AG08396 (cell line): Measurements from ENCODE around the gene MRPL39.

Experiments used
- DNase-seq: peaks from one replicate; pipeline ENCODE4 v3.0.0; 2012; ENCODE audit warnings: low spot score, mixed read lengths

MRPL39 gene

GRCh38 chr21:25614441-25614840 lies 7.2 kb upstream of the MRPL39 start:
- DNase-seq = no peak

- DNase-seq = peak; percentile 82
Measured at GRCh38 chr21:25608044-25608737, 910 bp upstream of the MRPL39 start.

GRCh38 chr21:25589887-25590286 lies 17.4 kb downstream of the MRPL39 start:
- DNase-seq = no peak

- DNase-seq = no peak
Measured at GRCh38 chr21:25586791-25587190, 20.5 kb downstream of the MRPL39 start.

- no peak for DNase-seq
Measured at GRCh38 chr21:25586326-25586725, 21.0 kb downstream of the MRPL39 start.

- no peak for DNase-seq
Measured at GRCh38 chr21:25584833-25585676, 22.2 kb downstream of the MRPL39 start.

- no peak for DNase-seq
Measured at GRCh38 chr21:25583370-25584130, 23.7 kb downstream of the MRPL39 start.

DNA sequence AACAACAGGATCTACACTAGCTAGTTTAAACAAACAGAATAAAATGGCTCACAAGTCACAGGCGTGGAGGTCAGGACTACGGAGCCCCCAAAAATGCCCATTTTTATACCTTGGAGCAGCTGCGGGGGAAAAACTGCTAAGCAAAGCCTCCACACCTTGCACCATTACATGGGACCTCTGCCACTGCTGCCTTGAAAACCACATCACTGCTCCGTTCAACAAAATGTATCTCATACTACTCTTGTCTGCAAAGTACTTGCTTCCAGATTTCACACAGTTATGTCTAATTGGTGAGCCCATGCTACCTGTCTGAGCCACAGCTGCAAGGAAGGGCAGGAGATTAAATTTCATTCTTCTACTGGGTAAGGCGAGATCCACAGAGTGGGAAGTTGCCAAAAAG lies 24.4 kb downstream of the MRPL39 start:
- DNase-seq = no peak

- no peak for DNase-seq
Measured at GRCh38 chr21:25582164-25582790, 25.0 kb downstream of the MRPL39 start.

GRCh38 chr21:25581582-25581981 lies 25.7 kb downstream of the MRPL39 start:
- no peak for DNase-seq

DNA sequence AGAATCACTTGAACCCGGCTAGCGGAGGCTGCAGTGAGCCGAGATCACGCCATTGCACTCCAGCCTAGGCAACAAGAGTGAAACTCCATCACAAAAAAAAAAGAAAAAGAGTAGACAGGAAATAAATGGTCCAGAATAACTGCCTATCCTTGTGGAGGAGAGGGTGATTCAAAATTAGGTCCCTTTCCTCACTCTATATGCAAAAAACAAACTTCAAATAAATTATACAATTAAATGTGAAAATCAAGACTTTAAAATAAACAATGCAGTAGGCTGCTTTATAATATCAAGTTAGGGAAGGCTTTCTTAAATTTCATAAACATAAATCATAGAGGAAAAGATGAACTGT lies 26.4 kb downstream of the MRPL39 start:
- no peak for DNase-seq

DNA sequence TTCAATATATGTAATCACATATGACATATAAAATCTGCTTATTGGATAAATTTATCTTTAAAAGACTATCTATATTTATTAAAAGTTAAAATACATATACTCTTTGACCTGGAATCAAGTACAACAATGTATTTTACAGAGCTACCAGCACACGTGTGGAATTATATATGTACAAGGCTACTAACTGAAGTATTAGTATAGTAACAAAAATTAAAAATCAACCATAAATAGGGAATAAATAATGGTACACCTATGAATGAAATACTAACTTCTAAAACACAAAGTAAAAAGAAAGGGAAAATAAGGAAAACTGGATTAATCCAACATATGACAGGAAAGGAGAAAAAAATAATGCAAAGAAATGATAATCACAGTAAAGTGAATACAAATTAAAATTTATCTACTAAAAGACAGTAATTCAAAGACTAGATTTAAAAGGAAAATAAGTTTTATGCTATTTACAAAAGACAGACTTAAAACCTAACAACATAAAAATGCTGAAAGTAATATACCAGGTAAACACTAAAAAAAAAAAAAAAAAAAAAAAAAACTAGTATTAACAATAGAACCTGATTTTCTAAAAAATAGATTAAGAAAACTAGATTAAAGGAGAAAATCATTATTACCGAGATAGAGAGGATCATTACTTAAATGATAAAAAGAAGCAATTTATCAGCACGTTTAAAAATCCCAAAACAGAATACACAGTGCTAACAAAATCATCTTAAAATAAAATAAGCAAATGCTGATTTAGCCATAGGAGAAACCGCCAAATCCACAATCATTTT lies 27.9 kb downstream of the MRPL39 start:
- DNase-seq = no peak

GRCh38 chr21:25578056-25578961 lies 29.0 kb downstream of the MRPL39 start:
- no peak for DNase-seq

DNA sequence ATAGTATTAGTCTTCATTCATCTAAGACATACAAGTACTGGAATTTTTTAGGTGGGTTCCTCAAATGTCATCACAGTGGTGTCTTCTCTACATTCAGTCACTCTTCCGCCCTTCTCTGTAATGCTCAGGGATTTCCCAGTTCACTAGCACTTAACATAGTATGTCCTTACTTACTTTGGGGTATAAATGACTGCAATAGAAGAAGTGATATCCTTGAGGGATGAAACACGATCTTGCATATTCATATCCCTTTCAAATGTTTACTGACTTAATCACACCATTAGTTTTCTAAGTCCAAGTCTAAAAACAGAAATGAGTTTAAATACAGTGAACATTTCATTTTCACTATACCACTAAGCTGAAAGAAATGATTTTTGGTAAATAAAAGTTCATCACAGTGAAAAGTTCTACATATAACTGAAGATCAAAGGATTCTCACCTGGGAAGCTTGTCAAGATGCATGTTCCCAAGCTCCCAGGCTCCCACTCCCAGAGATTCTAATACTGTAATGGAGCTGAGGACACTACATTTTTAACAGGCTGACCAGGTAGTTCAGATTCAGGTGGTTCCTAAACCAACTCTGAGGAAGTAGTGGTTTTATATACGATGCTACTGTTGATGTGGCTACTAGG lies 29.7 kb downstream of the MRPL39 start:
- DNase-seq = no peak

DNA sequence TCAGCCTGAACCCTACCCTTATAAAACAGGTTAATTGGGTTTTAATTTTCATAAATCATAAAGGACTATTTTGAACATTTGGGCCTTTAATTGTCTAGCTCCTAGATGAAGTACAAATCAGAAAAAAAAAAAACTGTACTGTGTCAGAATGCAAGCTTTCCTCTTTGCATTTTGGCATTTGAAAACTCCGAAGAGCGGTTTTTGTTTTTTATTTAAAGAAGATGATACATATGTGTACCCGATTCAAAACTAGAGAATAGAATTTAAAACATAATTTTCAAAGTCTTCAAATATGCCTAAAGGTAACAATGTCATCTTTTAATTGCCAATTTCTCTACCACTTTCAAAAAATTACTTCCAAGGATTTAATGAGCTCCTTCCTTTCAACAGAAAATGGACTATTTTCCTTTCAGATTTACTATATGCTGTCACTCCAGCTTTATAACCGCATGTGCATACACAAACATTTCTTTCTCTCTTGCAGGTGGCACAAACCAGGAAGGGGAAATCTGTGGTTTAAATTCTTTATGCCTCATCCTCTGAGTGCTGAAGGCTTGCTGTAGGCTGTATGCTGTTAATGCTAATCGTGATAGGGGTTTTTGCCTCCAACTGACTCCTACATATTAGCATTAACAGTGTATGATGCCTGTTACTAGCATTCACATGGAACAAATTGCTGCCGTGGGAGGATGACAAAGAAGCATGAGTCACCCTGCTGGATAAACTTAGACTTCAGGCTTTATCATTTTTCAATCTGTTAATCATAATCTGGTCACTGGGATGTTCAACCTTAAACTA lies 33.7 kb downstream of the MRPL39 start:
- DNase-seq = peak; percentile 57

DNA sequence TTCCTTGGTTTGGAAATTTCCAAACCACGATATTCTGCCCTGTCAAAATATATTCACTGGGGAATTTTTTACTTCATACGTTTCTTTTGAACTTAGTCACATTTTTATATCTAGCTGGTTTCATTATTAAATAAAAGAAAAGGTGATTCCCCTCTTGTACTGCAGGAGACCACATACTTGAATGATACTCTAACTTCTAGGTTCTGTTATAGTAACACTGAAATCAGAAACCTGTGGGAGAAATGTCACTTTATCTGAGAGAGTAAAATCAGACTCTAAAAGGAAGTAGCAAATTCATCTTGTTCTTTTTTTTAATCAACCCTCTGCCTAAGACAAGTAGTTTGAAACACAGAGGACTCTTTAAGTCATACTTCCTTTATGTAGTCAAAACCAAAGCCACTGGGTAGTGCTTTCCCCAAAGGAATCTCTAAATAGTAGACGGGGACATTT lies 34.4 kb downstream of the MRPL39 start:
- no peak for DNase-seq

- DNase-seq = no peak
Measured at GRCh38 chr21:25571726-25572121, 35.6 kb downstream of the MRPL39 start.

GRCh38 chr21:25569711-25570110 lies 37.6 kb downstream of the MRPL39 start:
- no peak for DNase-seq

DNA sequence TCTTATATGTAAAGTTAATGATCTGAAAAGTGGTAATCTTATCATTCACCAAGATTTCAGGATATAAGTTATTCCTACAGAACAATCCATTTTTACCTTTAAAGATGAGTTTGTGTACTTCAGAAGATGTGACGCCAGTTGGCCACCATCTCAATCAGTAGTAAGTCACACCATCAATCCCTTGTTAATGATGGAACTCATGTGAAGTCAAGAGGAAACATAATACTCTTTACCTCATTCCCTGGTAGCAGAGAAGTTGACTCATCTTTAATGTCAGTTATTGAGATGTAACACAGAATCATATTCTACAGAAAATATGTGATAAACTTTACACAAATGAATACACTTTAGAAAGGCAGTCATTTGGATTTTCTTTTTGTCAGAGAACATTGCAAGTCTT lies 38.2 kb downstream of the MRPL39 start:
- no peak for DNase-seq
